GM12872 (cell line): ENCODE measurements around the gene PNPLA5.

Experiments
- CTCF ChIP-seq: IDR thresholded peaks from 3 replicates; pipeline ENCODE4 v1.5.1; 2011; ENCODE audit warnings: low read depth, mild to moderate bottlenecking, low read length, moderate library complexity; ENCODE audit not compliant: insufficient read depth

Gene PNPLA5

GRCh38 chr22:43891360-43892182 is at the start of gene PNPLA5:
PNPLA5 (minus strand) TSS chr22:43892013; CDS start chr22:43891880, 133 bp downstream.
- TF ChIP-seq CTCF, result no peak

GRCh38 chr22:43941449-43941848 is 49.6 kb upstream of the PNPLA5 start:
- no peak for TF ChIP-seq CTCF

GRCh38 chr22:43931771-43932170 is 40.0 kb upstream of the PNPLA5 start:
- no peak for TF ChIP-seq CTCF

- no peak for TF ChIP-seq CTCF
Measured at GRCh38 chr22:43928908-43929307, 37.1 kb upstream of the PNPLA5 start.

GRCh38 chr22:43928468-43928867 is 36.7 kb upstream of the PNPLA5 start:
- no peak for TF ChIP-seq CTCF

- no peak for TF ChIP-seq CTCF
Measured at GRCh38 chr22:43926349-43926710, 34.5 kb upstream of the PNPLA5 start.

DNA sequence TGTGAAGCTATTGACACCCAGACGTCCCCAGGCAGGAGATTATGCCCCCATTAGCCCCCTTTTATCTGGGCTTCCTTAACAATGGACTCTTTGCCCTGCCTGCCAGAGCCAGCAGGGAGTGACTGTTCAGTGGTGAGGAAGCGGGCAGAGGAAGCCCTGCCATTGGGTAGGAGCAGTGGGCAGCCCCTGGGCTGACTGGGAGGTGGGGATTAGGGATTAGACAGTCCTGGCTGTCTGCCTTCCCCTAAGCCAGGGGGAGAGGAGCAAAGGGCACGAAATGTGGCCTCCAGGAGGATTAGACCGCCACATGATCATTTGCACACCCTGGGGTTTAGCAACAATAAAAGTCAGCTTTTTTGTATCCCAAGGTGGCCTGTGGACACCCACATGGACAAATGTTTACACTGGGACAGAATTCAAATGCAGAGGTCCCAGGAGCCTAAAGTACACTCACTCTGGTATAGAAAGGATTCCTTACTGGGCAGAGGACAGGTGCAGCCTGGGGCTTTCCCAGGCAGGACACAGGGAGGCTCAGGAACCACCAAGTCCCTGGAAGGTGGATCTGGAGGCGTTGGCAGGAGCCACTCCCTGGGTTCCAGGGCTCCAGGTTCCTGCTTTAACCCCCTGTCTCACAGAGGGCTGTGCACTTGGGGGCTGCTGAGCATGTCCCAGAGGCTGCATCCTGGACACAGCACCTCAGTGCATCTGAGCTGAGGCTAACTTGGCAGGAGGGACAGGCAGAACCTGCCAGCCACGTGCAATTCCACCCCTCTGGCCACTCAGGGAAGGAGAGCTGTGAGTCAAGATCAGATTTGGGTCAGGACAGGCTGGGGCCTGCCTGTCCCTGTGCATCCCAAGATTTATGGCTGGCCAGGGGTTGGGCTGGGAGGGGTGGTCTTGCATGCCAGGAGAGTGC is 33.9 kb upstream of the PNPLA5 start:
- no peak for TF ChIP-seq CTCF
